Esophagus (tissue), 2 donors: ENCODE measurements around the gene CES2. TPM values are rescaled to one million over a fixed set of nuclear protein-coding genes. Genes with fewer than 3 reads are reported as not detected.

ENCODE experiments used
- H3K27ac ChIP-seq, 2 donors: one replicate each; pipeline ENCODE4 v1.5.1; 2013; ENCODE audit warnings: low read depth in 2 of 2, mild to moderate bottlenecking in 2 of 2, inconsistent platforms in 1 of 2, low read length in 1 of 2, moderate library complexity in 1 of 2
- H3K27me3 ChIP-seq, 2 donors: one replicate each; pipeline ENCODE4 v1.6.1; 2013; ENCODE audit warnings: low read length in 2 of 2, control low read depth in 1 of 2, mild to moderate bottlenecking in 1 of 2; ENCODE audit not compliant: insufficient read depth in 2 of 2, control insufficient read depth in 1 of 2
- H3K36me3 ChIP-seq, 2 donors: one replicate each; pipeline ENCODE4 v1.6.1; 2013; ENCODE audit warnings: low read length in 1 of 2; ENCODE audit not compliant: control insufficient read depth in 2 of 2, insufficient read depth in 2 of 2
- H3K4me1 ChIP-seq, 2 donors: one replicate each; pipeline ENCODE4 v1.6.1; 2013; ENCODE audit warnings: low read length in 1 of 2; ENCODE audit not compliant: control insufficient read depth in 2 of 2, insufficient read depth in 2 of 2
- H3K4me3 ChIP-seq, 2 donors: one replicate each; pipeline ENCODE4 v1.5.1; 2013; ENCODE audit warnings: low read length in 2 of 2, mild to moderate bottlenecking in 2 of 2, low read depth in 1 of 2, moderate library complexity in 1 of 2
- H3K9me3 ChIP-seq, 2 donors: one replicate each; pipeline ENCODE4 v1.6.1; 2013; ENCODE audit warnings: mild to moderate bottlenecking in 2 of 2, low read depth in 1 of 2, low read length in 1 of 2, moderate library complexity in 1 of 2; ENCODE audit not compliant: control insufficient read depth in 2 of 2, insufficient read depth in 1 of 2
- WGBS, 2 donors: extraction: QIAGEN DNeasy Blood & Tissue Kit; methylation state at CpG; one replicate each; pipeline ENCODE4 v1.1.7; 2013; 5-methylcytosine and 5-hydroxymethylcytosine counted together
- polyA plus RNA-seq, 2 donors: library from polyadenylated mRNA; stranded (reverse); fragments of 200-250 nt; gene quantifications; one replicate each; pipeline ENCODE4 v1.2.3, GENCODE V29; 2013
- donor health status: healthy with polysubstance abuse.
- donor health status: Bipolar disorder and iron deficiency.

CES2 gene
- polyA plus RNA-seq, 2 donors, result 120 to 128 TPM

DNA sequence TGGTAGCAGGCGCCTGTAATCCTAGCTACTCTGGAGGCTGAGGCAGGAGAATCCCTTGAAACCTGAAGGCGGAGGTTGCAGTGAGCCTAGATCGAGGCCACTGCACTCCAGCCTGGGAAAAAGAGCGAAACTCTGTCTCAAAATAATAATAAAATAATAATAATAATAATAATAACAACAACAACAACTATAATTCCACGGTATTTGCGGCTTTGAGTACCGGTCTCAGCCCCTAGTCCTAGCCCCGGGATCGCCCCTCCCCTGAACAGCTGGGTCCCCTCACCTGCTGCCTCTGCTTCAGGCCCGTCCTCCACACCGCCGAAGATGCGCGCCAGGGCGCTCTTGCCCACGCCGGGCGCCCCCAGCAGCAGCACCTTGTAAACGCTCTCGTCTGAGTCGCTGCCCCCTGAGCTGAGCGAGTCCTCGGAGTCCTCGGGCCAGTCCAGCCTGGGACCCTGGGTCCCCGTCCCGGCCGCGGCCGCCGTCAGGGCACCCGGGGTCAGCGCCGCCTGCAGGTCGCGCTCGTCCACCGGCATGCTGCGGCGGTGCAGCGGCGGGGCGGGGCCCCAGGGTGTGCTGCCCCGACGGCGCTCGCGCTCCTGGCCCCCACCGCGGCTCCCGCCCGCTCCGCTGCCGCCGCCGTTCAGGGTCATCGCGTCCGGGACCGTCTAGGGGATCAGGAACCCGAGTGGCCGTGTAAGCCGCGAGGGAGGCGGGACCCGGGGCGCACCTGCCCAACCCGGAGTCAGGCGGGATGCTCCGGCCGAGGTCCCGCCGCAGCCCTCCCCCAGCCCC is 10.6 kb upstream of the CES2 start:
- WGBS, 2 donors, result 7 to 9% methylated on average over 70 to 72 of the region's 72 CpGs
- H3K4me1 ChIP-seq, result peaks cover 14 to 37% of the 10 kb centered on the region in 2 donors
- H3K4me3 ChIP-seq, result peak overlapping the region; percentile 55 to 61

DNA sequence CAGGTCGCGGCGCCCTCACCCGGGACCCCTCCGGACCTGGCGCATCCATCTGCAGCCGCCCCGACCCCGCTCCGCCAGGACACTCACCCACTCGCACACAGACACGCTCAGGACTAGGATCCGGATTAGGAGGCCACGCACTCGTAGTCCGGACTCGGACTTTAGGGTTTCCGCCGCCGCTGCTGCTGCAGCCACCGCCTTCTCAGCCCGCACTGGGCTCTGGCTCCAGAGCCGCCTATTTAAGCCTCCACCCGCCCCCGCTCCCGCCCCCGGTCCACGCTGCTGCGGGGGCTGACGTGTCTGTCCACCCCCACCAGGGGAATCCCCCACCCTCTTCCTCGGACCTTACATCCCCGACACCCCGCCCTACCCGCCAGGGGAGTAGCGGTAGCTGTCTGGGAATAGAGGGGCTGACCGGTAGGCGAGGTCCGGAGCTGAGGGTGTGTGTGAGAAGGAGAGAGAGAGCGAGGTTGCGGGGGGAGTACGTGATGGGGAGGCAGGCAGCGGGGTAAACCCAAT is 9.9 kb upstream of the CES2 start, which contains the start of gene RRAD:
TSS of gene RRAD (minus strand) at position 214 of the 519 bp plus-strand sequence. CDS start 356 bp downstream, outside the sequence.
- peak within 1 kb of the TSS; percentile 55 to 61 for H3K4me3 ChIP-seq
- H3K27me3 ChIP-seq, result no peaks in the 10 kb centered on the region
- peaks cover 14 to 33% of the 10 kb centered on the region in 2 donors for H3K4me1 ChIP-seq
- peaks cover 0 to 6% of the 10 kb centered on the region in 2 donors for H3K36me3 ChIP-seq
- WGBS, 2 donors, result 7 to 8% methylated on average over 40 to 42 of the region's 42 CpGs
- H3K9me3 ChIP-seq, result no peaks in the 10 kb centered on the region
- H3K27ac ChIP-seq, result peak within 1 kb of the TSS; percentile 70 to 88

More for the DNA sequence above, 10.6 kb upstream of the CES2 start:
- no peaks in the 10 kb centered on the region for H3K27me3 ChIP-seq
- peaks cover 0 to 6% of the 10 kb centered on the region in 2 donors for H3K36me3 ChIP-seq
- no peaks in the 10 kb centered on the region for H3K9me3 ChIP-seq
- peak overlapping the region; percentile 70 to 88 for H3K27ac ChIP-seq

DNA sequence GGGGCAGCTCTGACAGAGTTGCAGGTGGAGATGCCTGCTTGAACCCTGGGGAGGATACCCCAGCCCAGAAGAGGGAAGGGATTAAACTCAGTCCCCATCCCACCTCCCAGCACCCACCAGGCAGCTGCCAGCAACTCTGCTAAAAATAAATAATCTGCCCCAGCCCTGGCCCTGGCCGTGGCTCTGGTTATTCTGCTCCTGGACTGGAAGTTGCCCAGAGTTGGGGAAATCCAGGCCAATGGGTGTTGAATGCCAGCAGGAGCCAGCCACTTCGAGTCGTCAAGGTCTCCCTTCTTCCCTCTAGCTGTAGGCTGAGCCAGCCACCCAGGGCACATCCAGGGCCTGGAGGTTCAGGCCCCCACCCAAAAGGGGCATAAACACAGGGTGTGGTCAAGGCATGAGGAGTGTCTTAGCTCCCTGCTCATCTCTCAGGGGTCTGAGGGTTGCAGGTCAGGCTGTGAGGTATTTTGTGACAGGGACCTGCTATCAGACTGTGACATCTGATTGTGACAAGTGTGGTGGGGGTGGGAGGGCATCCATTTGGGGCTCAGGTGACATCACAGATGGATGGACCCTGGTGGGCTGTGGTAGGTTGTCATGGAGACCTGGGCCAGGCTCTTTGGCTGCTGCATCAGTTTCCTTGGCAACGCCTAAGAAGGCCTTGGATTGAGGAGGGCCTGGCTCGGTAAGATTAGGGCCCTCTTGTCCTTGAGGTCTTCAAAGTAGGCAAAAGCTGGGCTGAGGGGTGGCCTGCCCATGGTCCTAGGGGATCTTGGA is 9.0 kb upstream of the CES2 start:
- Histone ChIP-seq H3K9me3 (no peaks in the 10 kb centered on the region), H3K4me1 (peaks cover 14 to 33% of the 10 kb centered on the region in 2 donors), H3K27ac (peak overlapping the region; percentile 70 to 82), H3K27me3 (no peaks in the 10 kb centered on the region), H3K36me3 (peaks cover 0 to 6% of the 10 kb centered on the region in 2 donors), H3K4me3 (no peak overlapping the region)
- 57 to 65% methylated on average over 5 of the region's 5 CpGs for WGBS, 2 donors

DNA sequence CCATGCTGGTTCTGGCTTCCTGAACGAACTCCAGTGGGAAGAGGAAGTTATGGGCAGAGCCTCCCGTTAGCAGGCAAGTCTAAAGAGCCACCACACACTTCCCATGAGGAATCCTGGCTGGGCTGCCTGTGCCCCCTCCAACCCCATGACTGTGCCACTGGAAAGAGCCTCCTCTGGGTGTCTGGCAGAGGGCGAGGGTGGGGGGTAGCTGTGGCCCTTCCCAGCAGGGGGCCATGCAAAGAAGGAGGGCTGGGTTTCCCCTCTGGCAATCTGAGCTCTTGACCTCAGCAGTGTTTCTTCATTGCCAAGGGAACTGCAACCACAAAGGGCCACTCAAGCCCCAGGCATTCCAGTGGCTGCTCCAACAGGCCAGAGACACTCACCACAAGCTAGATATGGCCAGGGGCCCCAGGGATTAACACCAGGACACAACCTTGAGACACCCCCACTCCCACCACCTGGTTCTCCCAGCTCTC is 8.3 kb upstream of the CES2 start:
- WGBS, 2 donors, result 50 to 72% methylated on average over 3 of the region's 3 CpGs
- H3K4me1 ChIP-seq, result peaks cover 9 to 29% of the 10 kb centered on the region in 2 donors
- peak overlapping the region in 1 of 2 donors; percentile 82 for H3K27ac ChIP-seq
- H3K9me3 ChIP-seq, result no peaks in the 10 kb centered on the region
- H3K27me3 ChIP-seq, result no peaks in the 10 kb centered on the region
- no peak overlapping the region for H3K4me3 ChIP-seq
- peaks cover 0 to 7% of the 10 kb centered on the region in 2 donors for H3K36me3 ChIP-seq

DNA sequence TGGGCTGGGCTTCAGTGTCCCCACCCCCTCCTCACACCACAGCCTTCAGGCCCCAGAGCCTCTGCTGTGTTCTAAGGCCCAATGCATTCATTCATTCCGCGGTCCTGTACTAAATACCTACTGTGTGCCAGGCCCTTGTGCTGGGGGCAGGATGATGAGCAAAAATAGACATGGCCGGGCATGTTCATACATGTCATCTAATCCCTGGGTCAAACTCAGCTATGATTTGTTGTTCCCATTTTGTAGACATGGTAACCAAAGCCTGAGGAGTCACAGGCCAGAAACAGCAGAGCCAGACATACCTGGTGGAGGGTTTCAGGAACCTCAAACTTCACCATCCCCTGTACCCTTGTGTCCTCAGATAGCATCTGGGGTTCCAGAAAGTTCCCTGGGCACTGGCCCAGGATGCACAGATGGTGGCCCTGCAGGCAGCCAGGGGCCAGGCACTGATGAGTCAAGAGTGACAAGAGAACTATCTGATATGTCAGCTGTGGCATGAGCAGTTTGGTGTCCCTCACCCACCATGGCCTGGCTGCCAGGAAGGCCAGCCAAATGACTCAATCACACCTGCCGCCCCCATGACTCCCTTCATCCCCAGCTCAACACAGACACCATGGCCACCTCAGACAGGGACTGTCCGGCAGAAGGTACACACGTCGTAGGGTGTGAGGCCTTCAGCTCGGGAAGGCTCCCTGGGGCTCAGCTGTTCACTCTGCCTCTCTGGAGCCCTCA is 7.2 kb upstream of the CES2 start:
- H3K27ac ChIP-seq, result peak overlapping the region in 1 of 2 donors; percentile 79
- no peaks in the 10 kb centered on the region for H3K9me3 ChIP-seq
- peaks cover 8 to 28% of the 10 kb centered on the region in 2 donors for H3K4me1 ChIP-seq
- no peak overlapping the region for H3K4me3 ChIP-seq
- H3K27me3 ChIP-seq, result no peaks in the 10 kb centered on the region
- H3K36me3 ChIP-seq, result peaks cover 0 to 12% of the 10 kb centered on the region in 2 donors
- WGBS, 2 donors, result 84 to 86% methylated on average over 8 of the region's 8 CpGs

DNA sequence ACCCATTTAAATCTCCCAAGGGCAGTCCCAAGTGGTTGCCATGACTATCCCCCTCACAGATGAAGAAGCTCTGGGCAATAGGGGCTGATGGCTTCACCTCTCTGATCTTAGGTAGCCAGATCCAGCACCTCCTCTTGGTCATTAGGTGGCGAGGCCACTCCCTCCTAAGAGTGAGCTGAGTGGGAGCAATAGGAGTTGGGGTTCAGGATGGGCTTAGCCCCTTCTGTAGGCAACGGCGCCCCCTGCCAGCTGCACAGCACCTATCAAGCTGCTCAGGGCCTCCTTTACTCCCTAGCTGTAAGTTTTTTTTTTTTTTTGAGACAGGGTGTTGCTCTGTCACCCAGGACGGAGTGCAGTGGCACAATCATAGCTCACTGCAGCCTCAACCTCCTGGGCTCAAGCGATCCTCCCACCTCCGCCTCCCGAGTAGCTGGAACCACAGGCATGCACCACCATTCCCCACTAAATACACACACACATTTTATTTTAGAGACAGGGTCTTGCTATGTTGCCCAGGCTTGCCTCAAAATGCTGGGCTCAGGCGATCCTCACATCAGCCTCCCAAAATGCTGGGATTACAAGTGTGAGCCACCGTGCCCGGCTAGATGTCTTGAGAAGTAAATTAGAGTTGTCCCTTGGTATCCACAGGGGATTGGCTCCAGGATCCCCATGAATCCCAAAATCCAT is 6.5 kb upstream of the CES2 start:
- Histone ChIP-seq H3K4me1 (peaks cover 7 to 22% of the 10 kb centered on the region in 2 donors), H3K27ac (peak overlapping the region in 1 of 2 donors; percentile 79), H3K4me3 (no peak overlapping the region), H3K9me3 (no peaks in the 10 kb centered on the region), H3K27me3 (no peaks in the 10 kb centered on the region), H3K36me3 (peaks cover 0 to 8% of the 10 kb centered on the region in 2 donors)
- 73 to 79% methylated on average over 10 of the region's 10 CpGs for WGBS, 2 donors

DNA sequence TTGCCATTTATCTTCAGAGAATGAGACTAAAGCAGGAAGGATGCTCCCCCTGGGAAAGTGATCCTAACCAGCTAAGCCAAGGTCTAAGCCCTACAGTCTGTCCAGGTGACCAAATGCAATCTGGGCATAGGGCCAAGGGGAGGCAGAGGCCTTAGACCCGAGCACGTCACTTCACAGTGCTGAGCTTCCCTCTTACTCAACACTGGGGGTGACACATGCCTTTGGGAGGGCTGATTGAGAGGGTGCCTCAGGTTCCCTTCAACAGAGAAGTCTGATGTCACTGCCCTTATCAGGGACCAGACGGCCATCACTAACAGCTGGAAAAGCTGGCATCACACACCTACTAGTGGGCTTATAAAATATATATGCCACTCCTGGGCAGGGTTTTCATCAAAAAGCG is 5.1 kb upstream of the CES2 start:
- peaks cover 8 to 14% of the 10 kb centered on the region in 2 donors for H3K4me1 ChIP-seq
- H3K9me3 ChIP-seq, result no peaks in the 10 kb centered on the region
- H3K4me3 ChIP-seq, result no peak overlapping the region
- peak overlapping the region; percentile 52 to 67 for H3K27ac ChIP-seq
- no peaks in the 10 kb centered on the region for H3K27me3 ChIP-seq
- H3K36me3 ChIP-seq, result peaks cover 0 to 8% of the 10 kb centered on the region in 2 donors
- 52 to 53% methylated on average over 4 of the region's 4 CpGs for WGBS, 2 donors

DNA sequence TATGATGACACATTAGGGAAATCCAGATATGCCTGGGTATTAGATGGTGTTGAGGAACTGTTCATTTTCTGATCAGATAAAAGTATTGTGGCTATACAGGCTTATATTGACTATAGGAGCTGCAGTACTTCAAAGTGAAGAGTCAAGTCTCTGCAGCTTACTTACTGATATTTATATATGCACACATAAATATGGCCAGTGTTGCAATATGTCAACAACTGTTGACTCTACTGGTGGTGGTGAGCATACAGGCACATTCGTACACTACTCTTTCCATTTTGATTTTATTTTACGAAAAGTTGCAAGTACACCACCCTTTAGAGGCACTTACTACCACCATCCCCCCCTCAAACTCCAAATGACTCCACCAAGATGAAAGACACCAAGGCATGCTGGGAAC is 3.7 kb upstream of the CES2 start:
- Histone ChIP-seq H3K27me3 (no peaks in the 10 kb centered on the region), H3K9me3 (no peaks in the 10 kb centered on the region), H3K4me3 (no peak overlapping the region), H3K4me1 (peaks cover 12 to 14% of the 10 kb centered on the region in 2 donors), H3K36me3 (peaks cover 0 to 12% of the 10 kb centered on the region in 2 donors), H3K27ac (no peak overlapping the region)
- WGBS, 2 donors, result 85 to 89% methylated on average over 2 of the region's 2 CpGs
